Neuronal stem cell (in vitro differentiated cells): ENCODE results near the gene OR14J1.
"Not testable (repeated sequence)": the region's sequence is repeated elsewhere in the genome, so short reads cannot be mapped to it uniquely, and the experiment has no call there.

Experiments used
- DNase-seq: peaks from one replicate; pipeline ENCODE4 v3.0.0-alpha.2; 2013; ENCODE audit warnings: low spot score
- H2AFZ ChIP-seq: one replicate; pipeline ENCODE4 v1.6.1; 2013; ENCODE audit warnings: mild to moderate bottlenecking, low read length, inconsistent platforms
- H2AK5ac ChIP-seq: 2 replicates; pipeline ENCODE4 v1.6.1; 2013; ENCODE audit warnings: low read depth, mild to moderate bottlenecking, inconsistent platforms, low read length, moderate library complexity, mixed read lengths
- H2BK120ac ChIP-seq: 2 replicates; pipeline ENCODE4 v1.6.1; 2013; ENCODE audit warnings: low read depth, mild to moderate bottlenecking, inconsistent platforms, low read length, moderate library complexity, mixed read lengths
- H2BK12ac ChIP-seq: one replicate; pipeline ENCODE4 v1.6.1; 2013; ENCODE audit warnings: low read length, inconsistent platforms
- H2BK15ac ChIP-seq: 2 replicates; pipeline ENCODE4 v1.6.1; 2013; ENCODE audit warnings: mild to moderate bottlenecking, low read length, inconsistent platforms, mixed read lengths
- H2BK5ac ChIP-seq: one replicate; pipeline ENCODE4 v1.6.1; 2013; ENCODE audit warnings: inconsistent platforms, mild to moderate bottlenecking, low read length, moderate library complexity
- H3K14ac ChIP-seq: one replicate; pipeline ENCODE4 v1.6.1; 2013; ENCODE audit warnings: low read length, inconsistent platforms
- H3K18ac ChIP-seq: 2 replicates; pipeline ENCODE4 v1.6.1; 2013; ENCODE audit warnings: low read length, inconsistent platforms
- H3K23ac ChIP-seq: 2 replicates; pipeline ENCODE4 v1.6.1; 2013; ENCODE audit warnings: low read depth, mild to moderate bottlenecking, mixed read lengths, low read length, inconsistent platforms; ENCODE audit not compliant: poor library complexity
- H3K27ac ChIP-seq: replicated peaks from 3 replicates; pipeline ENCODE4 v1.5.1; 2013; ENCODE audit warnings: low read length, inconsistent platforms
- H3K27me3 ChIP-seq, 3 experiments: 2 replicates each; pipeline ENCODE4 v1.6.1; 2013; ENCODE audit warnings: low read length in 3 of 3, mild to moderate bottlenecking in 2 of 3, inconsistent platforms in 1 of 3, low read depth in 1 of 3, mixed read lengths in 1 of 3, moderate library complexity in 1 of 3; ENCODE audit not compliant: control insufficient read depth in 3 of 3, insufficient read depth in 3 of 3
- H3K36me3 ChIP-seq, 2 donors: replicated peaks in 1 of 2; 2 replicates each; pipeline ENCODE4 v1.6.1; 2013; ENCODE audit warnings: low read length in 2 of 2; ENCODE audit not compliant: control insufficient read depth in 2 of 2, insufficient read depth in 2 of 2
- H3K4ac ChIP-seq: 2 replicates; pipeline ENCODE4 v1.6.1; 2013; ENCODE audit warnings: inconsistent platforms, mild to moderate bottlenecking, low read length, moderate library complexity
- H3K4me1 ChIP-seq, 2 donors: 1 replicate in 1 of 2; 2 replicates in 1 of 2; pipeline ENCODE4 v1.6.1; 2013; ENCODE audit warnings: low read length in 2 of 2, low read depth in 1 of 2; ENCODE audit not compliant: control insufficient read depth in 2 of 2, insufficient read depth in 1 of 2
- H3K4me2 ChIP-seq: one replicate; pipeline ENCODE4 v1.6.1; 2013; ENCODE audit warnings: mild to moderate bottlenecking, low read length, inconsistent platforms; ENCODE audit not compliant: insufficient read depth, poor library complexity, severe bottlenecking
- H3K4me3 ChIP-seq, 2 donors: 2 replicates each; pipeline ENCODE4 v1.5.1; 2013; ENCODE audit warnings: low read length in 2 of 2, mild to moderate bottlenecking in 2 of 2, inconsistent platforms in 1 of 2, moderate library complexity in 1 of 2
- H3K79me1 ChIP-seq: one replicate; pipeline ENCODE4 v1.6.1; 2013; ENCODE audit warnings: low read depth, mild to moderate bottlenecking, inconsistent platforms, low read length, moderate library complexity
- H3K9ac ChIP-seq: one replicate; pipeline ENCODE4 v1.6.1; 2013; ENCODE audit warnings: mild to moderate bottlenecking, low read depth, low read length, inconsistent platforms; ENCODE audit not compliant: poor library complexity
- H3K9me3 ChIP-seq, 2 donors: replicated peaks in 1 of 2; 2 replicates each; pipeline versions ENCODE3 to v1.6.1; 2013; ENCODE audit warnings: low read length in 2 of 2, mild to moderate bottlenecking in 2 of 2, inconsistent platforms in 1 of 2, low read depth in 1 of 2, mixed read lengths in 1 of 2, moderate library complexity in 1 of 2; ENCODE audit not compliant: control insufficient read depth in 2 of 2, insufficient read depth in 1 of 2
- H4K8ac ChIP-seq: one replicate; pipeline ENCODE4 v1.6.1; 2013; ENCODE audit warnings: low read depth, mild to moderate bottlenecking, inconsistent platforms, low read length, moderate library complexity
- H4K91ac ChIP-seq: one replicate; pipeline ENCODE4 v1.6.1; 2013; ENCODE audit warnings: low read length, low read depth, mild to moderate bottlenecking, inconsistent platforms; ENCODE audit not compliant: poor library complexity
- WGBS, 2 donors: extraction: QIAGEN DNeasy Blood & Tissue Kit; methylation state at CpG; one replicate each; pipeline ENCODE4 v1.1.7; 2013; ENCODE audit warnings: missing lambda C conversion rate in 2 of 2, mixed read lengths in 1 of 2; ENCODE audit not compliant: insufficient read length in 2 of 2, insufficient replicate concordance in 1 of 2; ENCODE audit errors: extremely low coverage in 2 of 2; 5-methylcytosine and 5-hydroxymethylcytosine counted together

Gene OR14J1

GRCh38 chr6:29336269-29336668 lies 34.8 kb downstream of the OR14J1 start:
- Histone ChIP-seq H2AK5ac (no peak overlapping the region), H3K27me3 (no peaks in the 10 kb centered on the region), H2BK5ac (no peak overlapping the region), H3K18ac (no peak overlapping the region), H2BK120ac (no peak overlapping the region), H4K91ac (no peak overlapping the region), H3K23ac (no peak overlapping the region), H3K4me2 (no peak overlapping the region), H3K9ac (no peak overlapping the region), H2BK12ac (no peak overlapping the region), H3K14ac (no peak overlapping the region), H2AFZ (no peak overlapping the region), H3K27ac (no peak overlapping the region), H3K4ac (no peak overlapping the region), H3K4me1 (no peaks in the 10 kb centered on the region), H3K79me1 (no peaks in the 10 kb centered on the region), H3K4me3 (no peak overlapping the region), H2BK15ac (no peak overlapping the region), H3K9me3 (no peaks in the 10 kb centered on the region), H4K8ac (no peak overlapping the region), H3K36me3 (no peaks in the 10 kb centered on the region)
- WGBS, 2 donors = no CpG with 5 or more reads among the region's 2 CpGs
- DNase-seq = no peak

GRCh38 chr6:29345380-29345779 lies 43.9 kb downstream of the OR14J1 start:
- Histone ChIP-seq H2AFZ (no peak overlapping the region), H3K27ac (no peak overlapping the region), H2BK5ac (no peak overlapping the region), H3K4me1 (no peaks in the 10 kb centered on the region), H3K23ac (no peak overlapping the region), H3K79me1 (no peaks in the 10 kb centered on the region), H3K4me3 (no peak overlapping the region), H4K91ac (no peak overlapping the region), H3K27me3 (no peaks in the 10 kb centered on the region), H3K18ac (no peak overlapping the region), H3K14ac (no peak overlapping the region), H3K36me3 (no peaks in the 10 kb centered on the region), H2BK120ac (no peak overlapping the region), H2BK12ac (no peak overlapping the region), H3K9ac (no peak overlapping the region), H2AK5ac (no peak overlapping the region), H4K8ac (no peak overlapping the region), H3K4ac (no peak overlapping the region), H2BK15ac (no peak overlapping the region), H3K9me3 (no peaks in the 10 kb centered on the region), H3K4me2 (no peak overlapping the region)
- no peak for DNase-seq
- WGBS, 2 donors = no CpG with 5 or more reads among the region's 3 CpGs

DNA sequence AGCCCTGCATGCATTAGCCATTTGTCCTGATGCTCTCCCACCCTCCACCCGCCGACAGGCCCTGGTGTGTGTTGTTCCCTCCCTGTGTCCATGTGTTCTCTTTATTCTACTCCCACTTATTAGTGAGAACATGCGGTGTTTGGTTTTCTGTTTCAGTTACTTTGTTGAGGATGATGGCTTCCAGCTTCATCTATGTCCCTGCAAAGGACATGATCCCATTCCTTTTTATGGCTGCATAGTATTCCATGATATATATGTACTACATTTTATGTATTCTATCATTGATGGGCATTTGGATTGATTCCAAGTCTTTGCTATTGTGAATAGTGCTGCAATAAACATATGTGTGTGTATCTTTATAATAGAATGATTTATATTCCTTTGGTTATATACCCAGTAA lies 47.8 kb downstream of the OR14J1 start:
- DNase-seq, H2AK5ac ChIP-seq, H3K4ac ChIP-seq, H2BK15ac ChIP-seq, H2AFZ ChIP-seq, H2BK12ac ChIP-seq, H4K91ac ChIP-seq, H3K4me3 ChIP-seq, H3K4me1 ChIP-seq, H3K4me2 ChIP-seq, H3K9ac ChIP-seq, H3K9me3 ChIP-seq, H4K8ac ChIP-seq, H3K18ac ChIP-seq, H3K27ac ChIP-seq, H3K23ac ChIP-seq, H2BK120ac ChIP-seq, H3K14ac ChIP-seq, H2BK5ac ChIP-seq, H3K36me3 ChIP-seq, H3K27me3 ChIP-seq, H3K79me1 ChIP-seq: not testable (repeated sequence)
- WGBS, 2 donors = no CpG with 5 or more reads among the region's 3 CpGs

DNA sequence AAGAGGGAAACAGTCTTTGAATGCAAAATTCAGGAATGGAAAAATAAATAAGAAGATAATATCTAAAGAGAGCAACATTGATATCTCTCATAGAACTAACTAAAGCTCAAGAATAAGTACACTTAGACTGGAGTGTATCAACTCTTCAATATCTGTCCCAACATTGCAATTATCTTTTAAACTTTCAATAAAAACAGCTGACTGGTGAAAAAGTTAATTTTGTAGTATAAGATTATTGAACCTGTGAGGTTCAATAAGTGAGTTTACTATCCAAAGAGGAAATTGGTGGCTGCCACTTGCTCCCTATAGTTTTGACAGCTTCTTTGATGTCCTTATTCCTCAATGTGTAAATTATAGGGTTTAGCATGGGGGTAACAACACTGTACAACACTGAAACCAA lies 53.5 kb downstream of the OR14J1 start:
- Histone ChIP-seq H2AFZ (no peak overlapping the region), H3K23ac (no peak overlapping the region), H3K9ac (no peak overlapping the region), H3K14ac (no peak overlapping the region), H3K4me1 (peaks cover 0 to 2% of the 10 kb centered on the region in 2 donors), H2BK5ac (no peak overlapping the region), H3K36me3 (no peaks in the 10 kb centered on the region), H3K4ac (no peak overlapping the region), H2BK15ac (no peak overlapping the region), H3K9me3 (no peaks in the 10 kb centered on the region), H3K27me3 (no peaks in the 10 kb centered on the region), H3K4me2 (no peak overlapping the region), H2BK12ac (no peak overlapping the region), H3K18ac (no peak overlapping the region), H2BK120ac (no peak overlapping the region), H3K27ac (no peak overlapping the region), H4K8ac (no peak overlapping the region), H2AK5ac (no peak overlapping the region), H3K79me1 (no peaks in the 10 kb centered on the region), H3K4me3 (no peak overlapping the region), H4K91ac (no peak overlapping the region)
- no peak for DNase-seq
